ENCODE measurements around the gene EEFSEC. TPM values are rescaled to one million over a fixed set of nuclear protein-coding genes. Genes with fewer than 3 reads are reported as not detected.

The EEFSEC gene
- total RNA-seq, 4 donors from 2014 or later, result 11.5 to 18.7 (median 14.9) TPM

DNA sequence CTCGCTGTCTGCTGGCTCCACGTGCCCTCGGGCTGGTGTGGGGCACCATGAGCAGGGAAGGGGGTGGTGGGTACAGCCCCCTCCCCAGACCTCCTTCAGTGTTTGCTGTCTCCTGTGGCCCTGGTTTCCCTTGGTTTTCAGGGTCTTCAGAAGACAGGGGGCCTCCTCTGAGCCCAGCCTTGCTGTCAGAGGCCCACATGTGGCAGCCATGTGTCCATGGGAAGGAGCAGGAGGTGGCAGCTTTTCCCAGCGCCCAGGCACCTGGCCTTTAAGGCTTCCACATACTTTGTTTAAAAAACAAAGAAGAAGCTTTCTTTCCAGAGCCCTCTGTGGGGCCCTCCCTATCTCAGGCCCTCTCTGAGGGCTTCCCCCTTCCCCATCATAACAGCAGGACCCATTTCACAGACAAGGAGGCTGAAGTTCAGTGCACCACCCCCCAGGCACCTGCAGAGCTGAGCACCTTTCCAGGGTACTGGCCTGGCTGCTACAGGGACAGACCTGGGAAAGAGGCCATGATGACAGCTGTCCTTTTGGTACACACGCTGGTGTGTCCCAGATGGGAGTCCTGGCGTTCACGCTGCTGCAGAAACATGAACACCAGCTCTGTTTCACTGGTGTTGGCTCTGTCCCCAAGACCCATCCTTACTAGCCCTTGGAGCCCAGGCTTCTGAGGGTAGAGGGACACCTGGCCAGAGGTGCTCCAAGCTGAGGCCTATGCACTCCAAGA, 239.7 kb downstream of the EEFSEC start:
- intact Hi-C loops (cut with DNase I), result no loop called here
- H3K36me3 ChIP-seq, result no peaks in the 10 kb centered on the region
- H3K27me3 ChIP-seq, result no peaks in the 10 kb centered on the region
- WGBS, 2 donors, result 87 to 90% methylated on average over 2 to 3 of the region's 7 CpGs
- H3K27ac ChIP-seq, result no peak overlapping the region
- H3K4me3 ChIP-seq, result no peak overlapping the region
- no peaks in the 10 kb centered on the region for H3K9me3 ChIP-seq
- TF ChIP-seq CTCF (IDR thresholded peaks at IDR 0.05) (no peak), POLR2A (IDR thresholded peaks at IDR 0.05) (no peak)
- peaks cover 0 to 8% (median 0%) of the 10 kb centered on the region in 3 donors for H3K4me1 ChIP-seq
- no peak for DNase-seq

- no peaks in the 10 kb centered on the region for H3K9me3 ChIP-seq
- no peak overlapping the region for H3K4me3 ChIP-seq
- no peaks in the 10 kb centered on the region for H3K36me3 ChIP-seq
- no peak for DNase-seq
- WGBS, 2 donors, result 87 to 100% methylated on average over 7 to 8 of the region's 9 CpGs
- no peak overlapping the region for H3K27ac ChIP-seq
- TF ChIP-seq POLR2A (IDR thresholded peaks at IDR 0.05) (no peak), CTCF (IDR thresholded peaks at IDR 0.05) (no peak)
- H3K27me3 ChIP-seq, result no peaks in the 10 kb centered on the region
- intact Hi-C loops (cut with DNase I), result no loop called here
- peaks cover 0 to 8% (median 0%) of the 10 kb centered on the region in 3 donors for H3K4me1 ChIP-seq
These were observed 240.8 kb downstream of the EEFSEC start for GRCh38 chr3:128394033-128394432.

DNA sequence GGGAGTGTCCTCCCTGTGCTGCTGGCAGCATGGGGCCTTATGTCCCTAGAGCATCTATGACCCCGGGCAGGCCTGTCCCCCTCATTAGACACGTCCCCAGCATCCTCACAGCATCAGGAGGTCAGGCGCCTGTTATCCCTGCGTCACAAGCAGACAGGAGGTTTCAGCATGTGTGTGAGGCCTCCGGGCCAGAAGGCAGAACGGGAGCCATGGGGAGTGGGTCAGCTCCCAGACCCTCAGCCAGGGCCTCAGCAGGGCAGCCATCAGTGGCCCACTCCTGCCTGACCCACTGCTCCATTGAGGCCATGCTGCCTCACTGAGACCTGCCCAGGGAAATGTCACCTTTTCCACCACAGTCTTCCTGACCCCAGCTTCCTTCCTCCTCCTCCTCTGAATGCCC, 241.8 kb downstream of the EEFSEC start:
- Histone ChIP-seq H3K9me3 (no peaks in the 10 kb centered on the region), H3K4me1 (peaks cover 0 to 8% (median 0%) of the 10 kb centered on the region in 3 donors), H3K4me3 (no peak overlapping the region), H3K27ac (no peak overlapping the region), H3K36me3 (no peaks in the 10 kb centered on the region), H3K27me3 (no peaks in the 10 kb centered on the region)
- no CpG with 5 or more reads among the region's 6 CpGs for WGBS, 2 donors
- TF ChIP-seq CTCF (IDR thresholded peaks at IDR 0.05) (no peak), POLR2A (IDR thresholded peaks at IDR 0.05) (no peak)
- intact Hi-C loops (cut with DNase I), result no loop called here
- no peak for DNase-seq

DNA sequence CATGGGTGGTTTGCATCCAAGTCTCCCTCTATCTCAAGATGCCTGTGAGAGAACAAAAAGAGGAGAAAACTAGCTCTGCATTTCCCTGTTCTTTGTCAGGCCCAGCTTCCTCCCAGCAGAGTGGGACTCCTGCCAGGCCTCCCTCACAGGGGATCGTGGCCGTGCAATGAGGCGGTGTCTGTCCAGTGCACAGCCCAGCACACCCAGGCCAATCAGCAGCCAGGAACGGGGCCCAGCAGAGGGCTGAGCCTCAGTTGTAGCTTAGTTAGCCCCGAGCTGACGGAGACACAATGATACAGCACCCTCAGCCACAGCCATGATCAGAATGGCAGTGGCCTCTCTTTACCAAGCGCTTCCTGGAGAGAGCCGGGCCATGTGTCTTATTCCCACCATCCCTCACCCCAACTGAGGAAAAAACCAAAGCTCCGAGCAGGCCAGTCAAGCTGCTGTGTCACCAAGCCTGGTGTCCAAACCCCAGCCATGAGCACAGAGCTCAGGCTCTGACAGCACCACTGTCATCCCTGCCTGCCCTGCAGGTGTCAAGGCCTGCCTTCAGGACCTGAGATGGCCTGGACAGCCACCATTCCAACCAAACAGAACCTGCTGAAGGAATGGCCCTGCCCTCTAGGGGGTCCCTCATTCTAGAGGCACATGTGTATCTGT, 242.3 kb downstream of the EEFSEC start:
- H3K27me3 ChIP-seq, result no peaks in the 10 kb centered on the region
- H3K4me3 ChIP-seq, result no peak overlapping the region
- no peaks in the 10 kb centered on the region for H3K9me3 ChIP-seq
- no peak for DNase-seq
- H3K4me1 ChIP-seq, result peaks cover 0 to 8% (median 0%) of the 10 kb centered on the region in 3 donors
- TF ChIP-seq CTCF (IDR thresholded peaks at IDR 0.05), result no peak
- TF ChIP-seq POLR2A (IDR thresholded peaks at IDR 0.05), result no peak
- intact Hi-C loops (cut with DNase I), result no loop called here
- H3K36me3 ChIP-seq, result no peaks in the 10 kb centered on the region
- 83 to 100% methylated on average over 1 to 3 of the region's 9 CpGs for WGBS, 2 donors
- H3K27ac ChIP-seq, result no peak overlapping the region

DNA sequence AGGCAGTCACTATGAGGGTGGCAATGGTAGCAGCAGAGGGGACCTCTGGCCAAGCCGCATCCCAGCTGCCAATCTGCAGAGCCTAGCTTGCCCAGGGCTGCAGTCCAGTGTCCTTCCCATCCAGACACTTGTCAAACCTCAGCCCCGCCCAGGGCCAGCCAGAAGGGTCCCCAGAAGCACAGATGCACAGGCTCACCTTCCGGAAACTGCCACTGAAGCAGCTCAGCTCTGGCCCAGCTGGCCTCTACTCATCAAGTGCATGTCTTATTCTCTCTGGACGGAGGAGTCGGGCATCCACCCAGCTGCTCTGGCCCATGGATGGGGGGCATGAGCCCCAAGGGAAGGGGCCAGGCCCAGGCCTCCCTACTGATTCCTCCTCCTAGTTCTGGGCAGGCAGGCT, 244.2 kb downstream of the EEFSEC start:
- Histone ChIP-seq H3K27me3 (no peaks in the 10 kb centered on the region), H3K36me3 (no peaks in the 10 kb centered on the region), H3K4me1 (peaks cover 0 to 8% (median 0%) of the 10 kb centered on the region in 3 donors), H3K9me3 (no peaks in the 10 kb centered on the region), H3K27ac (no peak overlapping the region), H3K4me3 (no peak overlapping the region)
- intact Hi-C loops (cut with DNase I), result no loop called here
- TF ChIP-seq POLR2A (IDR thresholded peaks at IDR 0.05) (no peak), CTCF (IDR thresholded peaks at IDR 0.05) (no peak)
- no peak for DNase-seq
- WGBS, 2 donors, result no CpG with 5 or more reads among the region's 5 CpGs

Data from esophagus squamous epithelium (tissue), 5 donors.